ENCODE data around the gene OR52H1. TPM values are rescaled to one million over a fixed set of nuclear protein-coding genes. Genes with fewer than 3 reads are reported as not detected.

OR52H1 gene
- total and polyA plus RNA-seq, 9 of the 15 experiments (the other 6 are each of a cell fraction or from before 2014, with no cell fraction given) = 0.15 TPM; not detected in 8

GRCh38 chr11:5504403-5504921 lies 43.9 kb downstream of the OR52H1 start (continued):
- TF ChIP-seq, protein P1, sequence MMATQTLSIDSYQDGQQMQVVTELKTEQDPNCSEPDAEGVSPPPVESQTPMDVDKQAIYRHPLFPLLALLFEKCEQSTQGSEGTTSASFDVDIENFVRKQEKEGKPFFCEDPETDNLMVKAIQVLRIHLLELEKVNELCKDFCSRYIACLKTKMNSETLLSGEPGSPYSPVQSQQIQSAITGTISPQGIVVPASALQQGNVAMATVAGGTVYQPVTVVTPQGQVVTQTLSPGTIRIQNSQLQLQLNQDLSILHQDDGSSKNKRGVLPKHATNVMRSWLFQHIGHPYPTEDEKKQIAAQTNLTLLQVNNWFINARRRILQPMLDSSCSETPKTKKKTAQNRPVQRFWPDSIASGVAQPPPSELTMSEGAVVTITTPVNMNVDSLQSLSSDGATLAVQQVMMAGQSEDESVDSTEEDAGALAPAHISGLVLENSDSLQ (IDR thresholded peaks at IDR 0.05) = peak; percentile 31; the same call in 1 of the 2 replicates
- TF ChIP-seq POLR2A (conservative IDR thresholded peaks at IDR 0.05) (peak; percentile 23; the same call in 1 of the 2 replicates), HDAC3 (IDR thresholded peaks at IDR 0.05; ENCODE audit: borderline replicate concordance, partially characterized antibody) (no peak), SIN3B (IDR thresholded peaks at IDR 0.05; ENCODE audit: low read depth) (no peak), FOXJ3 (CRISPR knock-in tag; IDR thresholded peaks at IDR 0.05) (no peak), MTA2 (IDR thresholded peaks at IDR 0.05; ENCODE audit: low read depth) (0 out of 2 replicates have a peak, but pooled peaks have one; percentile 6), MTF1 (CRISPR knock-in tag; IDR thresholded peaks at IDR 0.05; ENCODE audit: borderline replicate concordance) (no peak), HBP1 (CRISPR knock-in tag; IDR thresholded peaks at IDR 0.05) (0 out of 2 replicates have a peak, but pooled peaks have one; percentile 7), NFE2 (IDR thresholded peaks at IDR 0.05; ENCODE audit: low read depth) (no peak), SP2 (IDR thresholded peaks at IDR 0.05; ENCODE audit: extremely low read depth, low read depth, low read length, poor library complexity, severe bottlenecking) (no peak), MXI1 (IDR thresholded peaks at IDR 0.05; ENCODE audit: low read depth, low read length) (no peak), ZNF121 (CRISPR knock-in tag; conservative IDR thresholded peaks at IDR 0.05) (no peak), SUPT5H (IDR thresholded peaks at IDR 0.05) (no peak; the same call in 1 of the 2 replicates), PYGO2 (tag; IDR thresholded peaks at IDR 0.05) (no peak), MTA3 (IDR thresholded peaks at IDR 0.05; ENCODE audit: borderline replicate concordance) (0 out of 2 replicates have a peak, but pooled peaks have one; percentile 36), CBFB (CRISPR knock-in tag; IDR thresholded peaks at IDR 0.05) (no peak), ZNF77 (CRISPR knock-in tag; IDR thresholded peaks at IDR 0.05) (no peak), PREB (CRISPR knock-in tag; IDR thresholded peaks at IDR 0.05) (no peak), EWSR1 (IDR thresholded peaks at IDR 0.05; ENCODE audit: borderline replicate concordance, low read depth, partially characterized antibody) (no peak), NUFIP1 (IDR thresholded peaks at IDR 0.05; ENCODE audit: partially characterized antibody) (no peak), ZBED1 (IDR thresholded peaks at IDR 0.05) (no peak)
- TF ChIP-seq, protein P2, sequence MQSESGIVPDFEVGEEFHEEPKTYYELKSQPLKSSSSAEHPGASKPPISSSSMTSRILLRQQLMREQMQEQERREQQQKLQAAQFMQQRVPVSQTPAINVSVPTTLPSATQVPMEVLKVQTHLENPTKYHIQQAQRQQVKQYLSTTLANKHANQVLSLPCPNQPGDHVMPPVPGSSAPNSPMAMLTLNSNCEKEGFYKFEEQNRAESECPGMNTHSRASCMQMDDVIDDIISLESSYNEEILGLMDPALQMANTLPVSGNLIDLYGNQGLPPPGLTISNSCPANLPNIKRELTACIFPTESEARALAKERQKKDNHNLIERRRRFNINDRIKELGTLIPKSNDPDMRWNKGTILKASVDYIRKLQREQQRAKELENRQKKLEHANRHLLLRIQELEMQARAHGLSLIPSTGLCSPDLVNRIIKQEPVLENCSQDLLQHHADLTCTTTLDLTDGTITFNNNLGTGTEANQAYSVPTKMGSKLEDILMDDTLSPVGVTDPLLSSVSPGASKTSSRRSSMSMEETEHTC (IDR thresholded peaks at IDR 0.05) = no peak
- TF ChIP-seq, protein P3, sequence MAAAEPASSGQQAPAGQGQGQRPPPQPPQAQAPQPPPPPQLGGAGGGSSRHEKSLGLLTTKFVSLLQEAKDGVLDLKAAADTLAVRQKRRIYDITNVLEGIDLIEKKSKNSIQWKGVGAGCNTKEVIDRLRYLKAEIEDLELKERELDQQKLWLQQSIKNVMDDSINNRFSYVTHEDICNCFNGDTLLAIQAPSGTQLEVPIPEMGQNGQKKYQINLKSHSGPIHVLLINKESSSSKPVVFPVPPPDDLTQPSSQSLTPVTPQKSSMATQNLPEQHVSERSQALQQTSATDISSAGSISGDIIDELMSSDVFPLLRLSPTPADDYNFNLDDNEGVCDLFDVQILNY (CRISPR knock-in tag; IDR thresholded peaks at IDR 0.05) = no peak
- TF ChIP-seq, protein P4, sequence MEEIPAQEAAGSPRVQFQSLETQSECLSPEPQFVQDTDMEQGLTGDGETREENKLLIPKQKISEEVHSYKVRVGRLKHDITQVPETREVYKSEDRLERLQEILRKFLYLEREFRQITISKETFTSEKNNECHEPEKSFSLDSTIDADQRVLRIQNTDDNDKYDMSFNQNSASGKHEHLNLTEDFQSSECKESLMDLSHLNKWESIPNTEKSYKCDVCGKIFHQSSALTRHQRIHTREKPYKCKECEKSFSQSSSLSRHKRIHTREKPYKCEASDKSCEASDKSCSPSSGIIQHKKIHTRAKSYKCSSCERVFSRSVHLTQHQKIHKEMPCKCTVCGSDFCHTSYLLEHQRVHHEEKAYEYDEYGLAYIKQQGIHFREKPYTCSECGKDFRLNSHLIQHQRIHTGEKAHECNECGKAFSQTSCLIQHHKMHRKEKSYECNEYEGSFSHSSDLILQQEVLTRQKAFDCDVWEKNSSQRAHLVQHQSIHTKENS (CRISPR knock-in tag; IDR thresholded peaks at IDR 0.05) = no peak
